OCI-LY3 (cell line): Measurements from ENCODE around the gene MTFR1L.

Experiments used
- H2AFZ ChIP-seq: fragments of 200-600, 300-600 bp; shearing (Covaris generic); 2 replicates; pipeline ENCODE4 v1.6.0; 2014; ENCODE audit warnings: antibody characterized with exemption, low read depth, low read length
- H3K27ac ChIP-seq: fragments of 200-600, 300-600 bp; sonication (generic); 2 replicates; pipeline ENCODE4 v1.5.1; 2014; ENCODE audit warnings: mild to moderate bottlenecking, low read length, moderate library complexity, mixed read lengths
- H3K27me3 ChIP-seq: fragments of 200-600, 300-600 bp; sonication (generic); 2 replicates; pipeline ENCODE4 v1.6.1; 2014; ENCODE audit warnings: low read depth, low read length, mixed read lengths
- H3K36me3 ChIP-seq: fragments of 200-600, 300-600 bp; sonication (generic); replicated peaks from 2 replicates; pipeline ENCODE3; 2014; ENCODE audit warnings: low read depth, low read length, mixed read lengths
- H3K4me1 ChIP-seq: fragments of 300-600, 200-600 bp; sonication (generic); 2 replicates; pipeline ENCODE4 v1.6.1; 2014; ENCODE audit warnings: low read length, mixed read lengths
- H3K4me2 ChIP-seq: fragments of 200-600, 300-600 bp; sonication (generic); 2 replicates; pipeline ENCODE4 v1.6.1; 2014; ENCODE audit warnings: low read length, mixed read lengths
- H3K4me3 ChIP-seq: fragments of 300-600, 200-600 bp; sonication (generic); 2 replicates; pipeline ENCODE4 v1.5.1; 2014; ENCODE audit warnings: antibody characterized with exemption, mild to moderate bottlenecking, low read length, moderate library complexity
- H3K79me2 ChIP-seq: fragments of 300-600, 200-600 bp; shearing (Covaris generic); 2 replicates; pipeline ENCODE4 v1.6.1; 2014; ENCODE audit warnings: mild to moderate bottlenecking, low read length, mixed read lengths
- H3K9ac ChIP-seq: fragments of 300-600, 200-600 bp; shearing (Covaris generic); 2 replicates; pipeline ENCODE4 v1.6.0; 2014; ENCODE audit warnings: mild to moderate bottlenecking, low read length, moderate library complexity
- H3K9me3 ChIP-seq: fragments of 200-600, 300-600 bp; shearing (Covaris generic); 2 replicates; pipeline ENCODE4 v1.6.1; 2014; ENCODE audit warnings: low read length, mixed read lengths; ENCODE audit not compliant: insufficient read depth
- H4K20me1 ChIP-seq: fragments of 200-600, 300-600 bp; sonication (generic); 2 replicates; pipeline ENCODE4 v1.6.1; 2016; ENCODE audit warnings: low read length, mixed read lengths; ENCODE audit not compliant: insufficient read depth
- EZH2phosphoT487 ChIP-seq: fragments of 200-600 bp; shearing (Covaris generic); IDR thresholded peaks from 2 replicates; pipeline ENCODE4 v1.6.1; 2018; ENCODE audit warnings: antibody characterized with exemption, mixed run types, low read depth
- TF ChIP-seq, protein P1 (sequence below): fragments of 200-600, 300-600 bp; sonication (generic); IDR thresholded peaks from 2 replicates; pipeline ENCODE4 v1.5.1; 2014; ENCODE audit warnings: antibody characterized with exemption, low read length, low read depth

Gene MTFR1L

DNA sequence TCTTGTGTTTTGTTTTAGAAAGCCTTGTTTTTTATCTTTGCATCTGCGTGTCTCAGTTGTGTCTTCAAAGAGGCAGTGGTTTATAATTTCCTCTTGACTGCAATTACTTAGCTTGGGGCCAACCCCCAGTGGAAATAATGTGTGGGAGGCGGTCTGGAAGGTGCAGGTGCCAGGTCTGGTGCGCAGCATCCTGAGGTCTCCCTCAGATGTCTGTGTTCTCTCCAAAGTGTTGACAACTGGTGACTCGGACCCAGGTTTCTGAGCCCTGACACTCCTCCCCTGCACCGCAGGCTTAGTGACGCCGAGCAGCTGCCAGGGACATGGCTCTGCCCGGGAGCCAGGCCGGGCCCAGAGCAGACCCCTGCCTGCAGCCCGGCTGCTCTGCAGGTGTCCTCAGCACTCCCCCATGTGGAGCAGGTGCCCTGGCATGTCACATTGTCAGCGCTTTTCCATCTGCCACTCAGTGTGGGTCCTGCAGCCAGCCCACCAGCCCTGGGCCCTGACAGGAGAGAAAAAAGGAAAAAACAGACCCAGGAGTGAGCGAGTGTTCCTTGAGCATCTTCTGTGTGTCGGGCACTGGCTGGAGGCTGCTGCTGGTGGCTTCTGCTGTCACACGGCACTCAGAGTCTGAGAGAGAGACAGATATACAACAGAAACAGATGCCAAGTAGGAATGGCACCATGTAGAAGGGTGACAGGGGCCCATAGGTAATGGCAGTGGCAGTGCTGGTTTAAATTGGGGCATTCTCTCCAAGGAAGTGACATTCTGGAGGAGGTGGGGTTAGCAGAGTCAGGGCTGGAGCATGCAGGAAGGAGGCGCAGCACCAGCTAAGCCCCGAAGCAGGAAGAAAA is 44.6 kb upstream of the MTFR1L start:
- H3K4me2 ChIP-seq, result peak overlapping the region; percentile 49
- H3K9ac ChIP-seq, result no peak overlapping the region
- no peaks in the 10 kb centered on the region for H4K20me1 ChIP-seq
- TF ChIP-seq EZH2phosphoT487, result no peak
- TF ChIP-seq, protein P1, sequence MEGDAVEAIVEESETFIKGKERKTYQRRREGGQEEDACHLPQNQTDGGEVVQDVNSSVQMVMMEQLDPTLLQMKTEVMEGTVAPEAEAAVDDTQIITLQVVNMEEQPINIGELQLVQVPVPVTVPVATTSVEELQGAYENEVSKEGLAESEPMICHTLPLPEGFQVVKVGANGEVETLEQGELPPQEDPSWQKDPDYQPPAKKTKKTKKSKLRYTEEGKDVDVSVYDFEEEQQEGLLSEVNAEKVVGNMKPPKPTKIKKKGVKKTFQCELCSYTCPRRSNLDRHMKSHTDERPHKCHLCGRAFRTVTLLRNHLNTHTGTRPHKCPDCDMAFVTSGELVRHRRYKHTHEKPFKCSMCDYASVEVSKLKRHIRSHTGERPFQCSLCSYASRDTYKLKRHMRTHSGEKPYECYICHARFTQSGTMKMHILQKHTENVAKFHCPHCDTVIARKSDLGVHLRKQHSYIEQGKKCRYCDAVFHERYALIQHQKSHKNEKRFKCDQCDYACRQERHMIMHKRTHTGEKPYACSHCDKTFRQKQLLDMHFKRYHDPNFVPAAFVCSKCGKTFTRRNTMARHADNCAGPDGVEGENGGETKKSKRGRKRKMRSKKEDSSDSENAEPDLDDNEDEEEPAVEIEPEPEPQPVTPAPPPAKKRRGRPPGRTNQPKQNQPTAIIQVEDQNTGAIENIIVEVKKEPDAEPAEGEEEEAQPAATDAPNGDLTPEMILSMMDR, result no peak; the same call in 1 of the 2 replicates
- no peaks in the 10 kb centered on the region for H3K79me2 ChIP-seq
- H3K4me1 ChIP-seq, result peaks cover 9% of the 10 kb centered on the region; the same call in 1 of the 2 replicates
- H3K27me3 ChIP-seq, result no peaks in the 10 kb centered on the region
- H3K4me3 ChIP-seq, result peak overlapping the region; percentile 30
- H3K36me3 ChIP-seq, result no peaks in the 10 kb centered on the region
- peak overlapping the region; percentile 40; the same call in 1 of the 2 replicates for H2AFZ ChIP-seq
- H3K9me3 ChIP-seq, result no peaks in the 10 kb centered on the region
- no peak overlapping the region for H3K27ac ChIP-seq

DNA sequence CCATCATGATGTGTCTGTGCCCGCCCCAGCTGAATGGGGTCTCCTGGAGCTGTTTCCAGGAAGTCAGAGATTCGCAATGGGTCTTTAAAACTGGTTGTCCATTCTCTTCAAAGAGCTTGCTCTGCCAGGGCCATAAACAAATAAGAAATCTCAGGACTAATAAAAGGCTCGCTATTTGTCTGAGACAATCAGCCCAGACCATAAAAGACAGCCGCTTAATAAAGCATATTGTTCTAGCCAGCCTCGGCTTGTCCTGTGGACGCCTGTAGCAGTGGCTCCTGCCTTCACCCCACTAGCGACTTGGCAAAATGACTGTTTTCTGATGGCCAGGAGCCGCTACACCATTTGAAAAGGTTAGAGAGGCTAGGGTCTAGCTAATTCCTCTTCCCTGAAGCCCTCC is 40.4 kb upstream of the MTFR1L start:
- Histone ChIP-seq H3K27ac (no peak overlapping the region), H3K27me3 (no peaks in the 10 kb centered on the region), H3K4me2 (no peak overlapping the region), H4K20me1 (no peaks in the 10 kb centered on the region), H3K4me3 (no peak overlapping the region), H3K9ac (no peak overlapping the region), H3K79me2 (no peaks in the 10 kb centered on the region), H3K9me3 (no peaks in the 10 kb centered on the region), H3K4me1 (peaks cover 9% of the 10 kb centered on the region; the same call in 1 of the 2 replicates), H3K36me3 (no peaks in the 10 kb centered on the region), H2AFZ (no peak overlapping the region)
- TF ChIP-seq EZH2phosphoT487, result no peak

DNA sequence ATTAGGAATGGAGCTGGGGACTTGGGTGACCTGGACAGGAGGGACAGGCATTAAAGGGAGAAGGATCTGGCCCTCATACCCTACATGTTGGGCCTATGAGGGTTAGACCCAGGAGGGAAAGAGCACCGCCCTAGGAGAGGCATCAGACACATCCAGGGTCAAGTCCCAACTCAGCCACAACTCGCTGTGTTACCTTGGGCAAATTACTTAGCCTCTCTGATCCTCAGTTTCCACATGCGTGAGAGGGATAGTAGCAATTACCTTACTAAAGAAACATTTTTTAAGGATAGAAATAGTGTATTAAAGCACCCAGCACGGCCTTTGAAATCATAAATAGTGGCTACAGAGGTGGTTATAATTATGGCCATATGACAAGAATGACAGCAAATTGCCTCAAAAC is 39.9 kb upstream of the MTFR1L start:
- no peak overlapping the region for H3K27ac ChIP-seq
- no peak overlapping the region for H3K4me2 ChIP-seq
- no peaks in the 10 kb centered on the region for H3K79me2 ChIP-seq
- TF ChIP-seq, protein P1, result no peak
- no peak for TF ChIP-seq EZH2phosphoT487
- H3K9me3 ChIP-seq, result no peaks in the 10 kb centered on the region
- H3K27me3 ChIP-seq, result no peaks in the 10 kb centered on the region
- H2AFZ ChIP-seq, result no peak overlapping the region
- H3K4me1 ChIP-seq, result peaks cover 6% of the 10 kb centered on the region; the same call in 1 of the 2 replicates
- no peaks in the 10 kb centered on the region for H3K36me3 ChIP-seq
- H4K20me1 ChIP-seq, result no peaks in the 10 kb centered on the region
- H3K4me3 ChIP-seq, result no peak overlapping the region
- H3K9ac ChIP-seq, result no peak overlapping the region

DNA sequence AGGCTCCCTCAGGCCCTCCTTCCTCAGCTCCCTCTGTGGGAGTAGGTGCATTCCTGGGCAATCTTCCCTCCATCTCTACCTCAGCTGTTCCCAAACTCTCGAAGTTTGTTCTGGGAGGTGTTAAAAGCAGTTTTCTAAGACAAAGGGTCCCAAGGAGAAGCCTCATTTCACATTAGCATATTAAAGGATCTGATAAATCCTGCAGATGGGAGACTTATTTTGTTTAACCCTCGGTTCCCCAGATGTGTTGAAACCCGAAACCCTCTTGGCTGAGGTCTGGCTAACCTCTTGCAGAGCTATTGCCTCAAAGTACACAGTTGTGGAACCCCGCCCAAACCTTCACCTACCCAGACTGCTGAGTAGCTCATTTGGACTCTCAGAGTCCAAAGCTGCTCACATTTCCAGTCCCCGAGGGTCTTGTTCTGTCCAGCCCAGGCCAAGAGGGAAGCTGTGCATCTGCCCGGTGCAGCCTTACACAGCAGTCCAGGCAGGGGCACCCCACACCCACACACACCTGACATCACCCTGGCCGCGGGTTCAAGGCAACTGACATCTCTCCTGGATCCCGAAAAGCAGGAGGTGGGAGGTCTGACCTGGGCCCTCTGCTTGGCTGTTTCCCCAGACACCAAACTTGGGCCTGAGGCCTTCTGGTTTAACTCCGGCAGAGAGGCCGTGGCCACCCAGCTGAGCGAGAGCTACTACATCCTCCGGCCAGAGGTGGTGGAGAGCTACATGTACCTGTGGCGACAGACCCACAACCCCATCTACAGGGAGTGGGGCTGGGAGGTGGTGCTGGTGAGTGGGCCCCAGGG is 39.2 kb upstream of the MTFR1L start:
- no peak for TF ChIP-seq EZH2phosphoT487
- TF ChIP-seq, protein P1, result no peak
- Histone ChIP-seq H3K4me2 (no peak overlapping the region), H3K27ac (no peak overlapping the region), H4K20me1 (no peaks in the 10 kb centered on the region), H3K4me3 (no peak overlapping the region), H3K4me1 (no peaks in the 10 kb centered on the region), H3K36me3 (no peaks in the 10 kb centered on the region), H3K9me3 (no peaks in the 10 kb centered on the region), H3K9ac (no peak overlapping the region), H3K79me2 (no peaks in the 10 kb centered on the region), H2AFZ (no peak overlapping the region), H3K27me3 (no peaks in the 10 kb centered on the region)
